ENCODE results near the gene MILR1.
A peak's percentile ranks its signal among the peaks of the same experiment; 100 is the strongest.
"Not testable (repeated sequence)": the region's sequence is repeated elsewhere in the genome, so short reads cannot be mapped to it uniquely, and the experiment has no call there.

The MILR1 gene

GRCh38 chr17:64448665-64449512, at the start of gene MILR1:
TSS of gene MILR1 (plus strand) at chr17:64449115. CDS start at chr17:64449169, 54 bp downstream.
- DNase-seq (ENCODE audit: low read depth) = peak; percentile 91

GRCh38 chr17:64399767-64400156, 49.2 kb upstream of the MILR1 start:
- no peak for DNase-seq (ENCODE audit: low read depth)

- DNase-seq (ENCODE audit: low read depth) = no peak
Measured at GRCh38 chr17:64400642-64401041, 48.3 kb upstream of the MILR1 start.

- DNase-seq (ENCODE audit: low read depth) = no peak
Measured at GRCh38 chr17:64401244-64401860, 47.6 kb upstream of the MILR1 start.

GRCh38 chr17:64401941-64402340, 47.0 kb upstream of the MILR1 start:
- no peak for DNase-seq (ENCODE audit: low read depth)

GRCh38 chr17:64402469-64402868, 46.4 kb upstream of the MILR1 start:
- no peak for DNase-seq (ENCODE audit: low read depth)

- no peak for DNase-seq (ENCODE audit: low read depth)
Measured at GRCh38 chr17:64403881-64404460, 44.9 kb upstream of the MILR1 start.

- no peak for DNase-seq (ENCODE audit: low read depth)
Measured at GRCh38 chr17:64406321-64407200, 42.4 kb upstream of the MILR1 start.

GRCh38 chr17:64410750-64411490, 38.0 kb upstream of the MILR1 start:
- DNase-seq (ENCODE audit: low read depth) = no peak

GRCh38 chr17:64411999-64412771, 36.7 kb upstream of the MILR1 start:
- no peak for DNase-seq (ENCODE audit: low read depth)

GRCh38 chr17:64412944-64413381, 36.0 kb upstream of the MILR1 start:
- no peak for DNase-seq (ENCODE audit: low read depth)

- no peak for DNase-seq (ENCODE audit: low read depth)
Measured at GRCh38 chr17:64413513-64413912, 35.4 kb upstream of the MILR1 start.

- peak; percentile 72 for DNase-seq (ENCODE audit: low read depth)
Measured at GRCh38 chr17:64418506-64419339, 30.2 kb upstream of the MILR1 start.

- peak; percentile 80 for DNase-seq (ENCODE audit: low read depth)
Measured at GRCh38 chr17:64420143-64420670, 28.7 kb upstream of the MILR1 start.

- not testable (repeated sequence) for DNase-seq (ENCODE audit: low read depth)
Measured at GRCh38 chr17:64422121-64422520, 26.8 kb upstream of the MILR1 start.

GRCh38 chr17:64423881-64424280, 25.0 kb upstream of the MILR1 start:
- no peak for DNase-seq (ENCODE audit: low read depth)

- no peak for DNase-seq (ENCODE audit: low read depth)
Measured at GRCh38 chr17:64424324-64424849, 24.5 kb upstream of the MILR1 start.

GRCh38 chr17:64425191-64425590, 23.7 kb upstream of the MILR1 start:
- no peak for DNase-seq (ENCODE audit: low read depth)

- no peak for DNase-seq (ENCODE audit: low read depth)
Measured at GRCh38 chr17:64426596-64426995, 22.3 kb upstream of the MILR1 start.

All from stromal cell of bone marrow (primary cell).